GM20000 (cell line): ENCODE results near the gene COL15A1.

ENCODE experiments used
- DNase-seq: peaks from one replicate; pipeline ENCODE4 v3.0.0; 2012; ENCODE audit warnings: low spot score
- TF ChIP-seq, protein P1 (sequence below): IDR thresholded peaks from 2 replicates; pipeline ENCODE4 v1.5.1; 2012; ENCODE audit warnings: mild to moderate bottlenecking, control low read depth; ENCODE audit errors: extremely low read depth, missing control alignments

Gene COL15A1

DNA sequence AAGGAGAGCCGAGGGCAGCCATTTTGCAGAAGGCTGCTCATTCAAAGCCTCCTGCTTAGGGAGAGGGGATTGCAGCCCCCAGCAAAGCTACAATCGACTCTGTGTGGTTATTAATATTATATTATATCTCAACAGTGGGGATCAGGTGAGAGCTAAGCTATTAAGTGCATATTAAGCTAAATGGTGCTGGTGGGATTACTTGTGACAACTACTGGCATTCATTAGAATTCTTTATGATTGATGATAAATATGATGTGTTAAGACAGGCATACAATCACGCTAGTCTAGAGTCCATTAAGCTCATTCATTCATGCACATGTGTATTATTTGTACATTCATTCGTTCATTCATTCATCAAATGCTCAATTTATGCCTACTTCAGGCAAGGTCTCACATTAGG lies 23.0 kb downstream of the COL15A1 start:
- DNase-seq = no peak
- TF ChIP-seq, protein P1, sequence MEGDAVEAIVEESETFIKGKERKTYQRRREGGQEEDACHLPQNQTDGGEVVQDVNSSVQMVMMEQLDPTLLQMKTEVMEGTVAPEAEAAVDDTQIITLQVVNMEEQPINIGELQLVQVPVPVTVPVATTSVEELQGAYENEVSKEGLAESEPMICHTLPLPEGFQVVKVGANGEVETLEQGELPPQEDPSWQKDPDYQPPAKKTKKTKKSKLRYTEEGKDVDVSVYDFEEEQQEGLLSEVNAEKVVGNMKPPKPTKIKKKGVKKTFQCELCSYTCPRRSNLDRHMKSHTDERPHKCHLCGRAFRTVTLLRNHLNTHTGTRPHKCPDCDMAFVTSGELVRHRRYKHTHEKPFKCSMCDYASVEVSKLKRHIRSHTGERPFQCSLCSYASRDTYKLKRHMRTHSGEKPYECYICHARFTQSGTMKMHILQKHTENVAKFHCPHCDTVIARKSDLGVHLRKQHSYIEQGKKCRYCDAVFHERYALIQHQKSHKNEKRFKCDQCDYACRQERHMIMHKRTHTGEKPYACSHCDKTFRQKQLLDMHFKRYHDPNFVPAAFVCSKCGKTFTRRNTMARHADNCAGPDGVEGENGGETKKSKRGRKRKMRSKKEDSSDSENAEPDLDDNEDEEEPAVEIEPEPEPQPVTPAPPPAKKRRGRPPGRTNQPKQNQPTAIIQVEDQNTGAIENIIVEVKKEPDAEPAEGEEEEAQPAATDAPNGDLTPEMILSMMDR = no peak

DNA sequence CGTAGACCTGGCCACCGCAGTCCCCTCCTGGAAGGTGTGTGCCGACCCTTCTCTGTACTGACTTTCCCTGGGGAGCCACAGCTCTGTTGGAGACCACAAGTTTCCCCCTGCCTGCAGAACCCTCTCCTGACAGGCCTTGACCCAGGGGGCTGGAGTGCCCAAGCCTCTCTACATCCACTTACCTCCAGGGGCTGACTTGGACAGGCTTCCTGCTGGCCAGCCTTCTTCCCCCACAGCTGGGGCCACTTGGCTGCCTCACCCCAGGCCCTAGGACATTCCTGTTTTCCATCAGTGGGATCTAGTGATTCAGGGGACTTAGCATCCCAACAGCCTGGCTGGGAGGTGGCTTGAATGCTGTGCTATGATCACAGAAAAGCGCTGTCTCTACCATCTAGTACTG lies 23.6 kb downstream of the COL15A1 start:
- no peak for DNase-seq
- TF ChIP-seq, protein P1 = no peak

DNA sequence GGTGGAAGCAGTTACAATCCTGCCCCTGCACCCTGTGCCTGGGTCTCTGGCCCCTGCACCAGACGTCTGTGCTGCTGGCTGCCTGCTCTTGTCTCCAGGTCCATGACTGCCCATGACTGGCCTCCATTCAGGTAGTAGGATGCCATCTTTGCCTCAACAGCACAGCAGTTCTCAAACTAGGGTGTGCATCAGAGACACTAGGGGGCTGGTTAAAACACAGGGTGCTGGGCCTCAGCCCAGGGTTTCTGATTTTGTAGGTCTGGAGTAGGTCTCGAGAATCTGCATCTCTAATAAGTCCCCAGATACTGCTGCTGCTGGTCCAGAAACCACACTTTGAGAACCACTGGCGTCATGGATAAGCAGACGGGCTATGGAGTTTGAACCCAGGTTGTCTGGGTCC lies 24.0 kb downstream of the COL15A1 start:
- no peak for DNase-seq
- TF ChIP-seq, protein P1 = no peak

DNA sequence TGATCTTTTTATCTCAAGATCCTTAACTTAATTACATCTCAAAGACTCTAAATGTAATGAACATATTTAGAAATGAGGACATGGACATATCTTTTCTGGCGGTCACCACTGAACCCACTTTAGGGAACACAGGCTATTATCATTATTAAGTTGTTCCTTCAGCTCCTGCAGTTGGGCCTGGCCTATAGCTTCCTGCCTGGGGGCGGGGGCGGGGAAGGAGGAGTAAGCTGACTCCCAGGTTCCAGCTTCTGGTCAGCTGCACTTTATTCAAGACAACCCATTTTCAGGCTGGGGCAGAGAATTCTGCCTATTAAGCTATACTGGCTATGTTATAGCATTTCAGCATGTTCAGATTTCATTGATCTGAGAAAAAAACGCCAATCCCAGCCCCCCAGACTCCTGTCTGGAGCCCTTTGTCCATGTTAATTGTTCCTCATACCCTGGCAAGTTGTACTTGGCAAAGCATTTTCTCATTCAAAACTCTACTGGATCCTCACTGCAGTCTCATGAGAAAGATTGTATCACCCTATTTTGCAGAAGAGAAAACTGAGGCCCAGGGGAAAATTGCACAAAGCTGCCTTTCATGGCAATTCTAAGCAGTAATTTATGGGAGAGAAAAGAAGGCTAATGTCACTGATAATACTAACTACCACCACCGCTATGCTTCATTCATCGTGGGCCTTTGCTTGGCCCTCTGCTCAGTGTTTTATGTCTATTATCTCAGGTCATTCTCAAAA lies 25.1 kb downstream of the COL15A1 start:
- TF ChIP-seq, protein P1 = no peak
- DNase-seq = no peak

DNA sequence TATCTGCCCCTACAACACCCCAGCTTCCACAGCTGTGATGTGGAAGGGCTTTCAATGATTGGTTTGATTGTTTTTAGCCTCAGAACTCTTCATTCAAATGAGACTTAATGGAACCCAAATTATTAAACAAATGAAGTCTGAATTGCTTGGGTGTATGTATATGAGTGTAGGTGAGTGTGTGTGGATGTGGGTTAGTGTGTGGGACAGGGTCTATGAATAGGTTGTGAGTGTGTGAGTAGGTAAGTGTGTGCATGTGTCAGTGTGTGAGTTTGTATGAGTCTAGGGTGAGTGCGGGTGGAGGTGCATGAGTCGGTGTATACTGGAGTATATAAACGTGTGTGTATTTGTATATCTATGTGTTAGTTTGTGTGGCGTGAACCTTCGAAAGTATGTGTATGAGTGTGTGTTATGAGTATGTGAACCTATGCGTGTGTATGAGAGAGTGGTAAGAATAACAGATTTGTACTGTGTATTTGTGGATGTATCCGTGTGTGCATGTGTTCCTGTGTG lies 26.9 kb downstream of the COL15A1 start:
- no peak for DNase-seq
- TF ChIP-seq, protein P1 = no peak

DNA sequence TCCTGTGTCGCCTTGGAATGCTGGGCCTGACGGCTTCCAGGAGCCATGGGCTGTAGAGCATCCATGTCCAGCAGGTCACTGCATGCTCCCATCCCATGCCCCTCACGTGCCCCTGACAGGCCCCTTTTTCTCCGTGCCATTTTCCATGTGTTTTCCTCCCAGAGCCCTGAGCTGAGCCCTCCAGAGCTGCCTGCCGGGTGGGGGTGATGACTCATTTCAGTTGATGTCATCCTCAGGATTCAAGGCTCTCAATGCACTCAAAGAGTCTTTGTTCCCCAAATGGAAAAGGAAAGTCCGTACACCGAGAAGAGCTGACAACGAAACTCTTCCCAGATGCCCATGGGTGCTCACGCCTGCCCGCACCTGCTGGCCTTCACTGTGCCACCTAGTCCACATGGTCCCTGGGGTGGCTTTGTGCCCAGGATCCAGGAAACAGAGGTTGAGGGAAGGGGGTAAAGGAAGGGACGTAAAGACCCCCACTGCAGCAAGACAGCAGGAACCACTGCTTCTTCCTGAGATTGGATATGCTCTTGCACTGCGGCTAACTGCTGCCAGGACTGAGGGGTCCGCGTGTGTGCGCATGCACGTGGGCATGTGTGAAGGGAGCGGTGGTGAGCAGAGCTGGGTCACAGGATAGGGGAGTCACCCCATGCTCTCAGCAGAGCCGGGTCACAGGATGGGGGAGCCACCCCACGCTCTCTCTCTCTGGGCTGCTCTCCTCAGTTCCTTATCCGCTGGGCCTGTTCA lies 27.6 kb downstream of the COL15A1 start:
- DNase-seq = no peak
- TF ChIP-seq, protein P1 = no peak

DNA sequence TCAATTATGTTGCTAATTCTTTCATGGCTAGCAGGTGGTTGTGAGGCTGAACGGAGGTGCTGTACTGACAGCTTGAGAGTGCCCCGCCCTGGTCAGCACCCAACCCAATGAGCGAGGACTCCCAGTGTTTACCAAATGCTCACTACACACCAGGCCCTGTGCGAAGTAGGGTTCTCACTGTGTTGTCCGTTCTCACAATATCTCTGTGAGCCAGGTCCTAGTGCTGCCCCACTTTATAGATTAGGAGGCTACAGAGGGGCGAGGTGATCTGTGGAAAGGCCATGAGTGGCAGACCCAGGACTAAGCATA lies 28.2 kb downstream of the COL15A1 start:
- TF ChIP-seq, protein P1 = no peak
- no peak for DNase-seq
